Thyroid gland (tissue), 4 donors: ENCODE measurements around the gene ZDHHC9. TPM values are rescaled to one million over a fixed set of nuclear protein-coding genes. Genes with fewer than 3 reads are reported as not detected.

Experiments used
- DNase-seq, 2 donors: peaks; one replicate each; pipeline ENCODE4 v3.0.0-alpha.2; 2019
- H3K27ac ChIP-seq, 3 donors: fragments of 200-600 bp; sonication (generic); 1 replicate in 2 of 3; 2 replicates in 1 of 3; pipeline ENCODE4 v1.5.1; 2016 to 2019; ENCODE audit warnings: mild to moderate bottlenecking in 1 of 3, moderate library complexity in 1 of 3
- H3K27me3 ChIP-seq: fragments of 200-600 bp; sonication (generic); one replicate; pipeline ENCODE4 v1.5.1; 2019
- H3K36me3 ChIP-seq, 2 donors: fragments of 200-600 bp; sonication (generic); one replicate each; pipeline ENCODE4 v1.5.1; 2016 to 2019
- H3K4me1 ChIP-seq, 2 donors: fragments of 200-600 bp; sonication (generic); one replicate each; pipeline ENCODE4 v1.5.1; 2017 to 2019
- H3K4me3 ChIP-seq, 3 donors: fragments of 200-600 bp; sonication (generic); replicated peaks in 1 of 3; 1 replicate in 2 of 3; 2 replicates in 1 of 3; pipeline ENCODE4 v1.5.1; 2016; ENCODE audit warnings: mild to moderate bottlenecking in 1 of 3
- H3K9me3 ChIP-seq: fragments of 200-600 bp; sonication (generic); one replicate; pipeline ENCODE4 v1.5.1; 2017
- CTCF ChIP-seq, 6 experiments: fragments of 200-600 bp in 3 of 6; fragments of 450-650 bp in 3 of 6; sonication (generic) in 3 of 6; IDR thresholded peaks; one replicate each; pipeline ENCODE4 v1.5.1; 2016 to 2019; ENCODE audit warnings: antibody characterized with exemption in 6 of 6, mild to moderate bottlenecking in 2 of 6, inconsistent platforms in 1 of 6, moderate library complexity in 1 of 6
- POLR2A ChIP-seq, 2 donors: fragments of 450-650 bp; IDR thresholded peaks; one replicate each; pipeline ENCODE4 v1.6.1; 2017; ENCODE audit warnings: antibody characterized with exemption in 2 of 2, mild to moderate bottlenecking in 2 of 2, moderate library complexity in 1 of 2
- WGBS, 2 donors: methylation state at CpG; one replicate each; pipeline ENCODE4 v1.1.5; 2017; 5-methylcytosine and 5-hydroxymethylcytosine counted together
- intact Hi-C: fragments of 100-400 bp; cut with DNase I; formaldehyde crosslinking; loops from one replicate; pipeline ENCODE4 v1.15.1; 2023
- total RNA-seq, 4 donors: library from RNA; depleted of rRNA; stranded (reverse); fragments of >200 nt; gene quantifications; one replicate each; pipeline ENCODE4 v1.2.3, GENCODE V29; 2016

The ZDHHC9 gene
- total RNA-seq, 4 donors from 2014 or later, result 19.7 to 35.6 (median 25.3) TPM

- Histone ChIP-seq H3K27me3 (no peaks in the 10 kb centered on the region), H3K36me3 (no peaks in the 10 kb centered on the region), H3K4me1 (no peaks in the 10 kb centered on the region), H3K9me3 (no peaks in the 10 kb centered on the region), H3K4me3 (no peak overlapping the region), H3K27ac (no peak overlapping the region)
- DNase-seq, result no peak
- TF ChIP-seq POLR2A (IDR thresholded peaks at IDR 0.05), result no peak
- TF ChIP-seq CTCF (IDR thresholded peaks at IDR 0.05), result no peak
- intact Hi-C loops, result no loop called here
- WGBS, 2 donors, result 83 to 87% methylated on average over 10 of the region's 14 CpGs
Observed at GRCh38 chrX:129771266-129771995, 72.3 kb downstream of the ZDHHC9 start.

- no peaks in the 10 kb centered on the region for H3K9me3 ChIP-seq
- H3K27ac ChIP-seq, result no peak overlapping the region
- H3K4me1 ChIP-seq, result no peaks in the 10 kb centered on the region
- no peak for TF ChIP-seq CTCF (IDR thresholded peaks at IDR 0.05)
- TF ChIP-seq POLR2A (IDR thresholded peaks at IDR 0.05), result no peak
- 58 to 71% methylated on average over 7 to 9 of the region's 9 CpGs for WGBS, 2 donors
- no peak overlapping the region for H3K4me3 ChIP-seq
- no peak for DNase-seq
- no peaks in the 10 kb centered on the region for H3K27me3 ChIP-seq
- intact Hi-C loops, result no loop called here
- no peaks in the 10 kb centered on the region for H3K36me3 ChIP-seq
Observed at GRCh38 chrX:129769467-129770154, 74.1 kb downstream of the ZDHHC9 start.

GRCh38 chrX:129768586-129769466, 74.9 kb downstream of the ZDHHC9 start:
- Histone ChIP-seq H3K4me3 (no peak overlapping the region), H3K27me3 (no peaks in the 10 kb centered on the region), H3K4me1 (no peaks in the 10 kb centered on the region), H3K27ac (no peak overlapping the region), H3K9me3 (no peaks in the 10 kb centered on the region), H3K36me3 (no peaks in the 10 kb centered on the region)
- 85 to 100% methylated on average over 1 to 5 of the region's 8 CpGs for WGBS, 2 donors
- TF ChIP-seq POLR2A (IDR thresholded peaks at IDR 0.05) (no peak), CTCF (IDR thresholded peaks at IDR 0.05) (no peak)
- intact Hi-C loops, result no loop called here
- DNase-seq, result no peak

GRCh38 chrX:129768186-129768585, 75.5 kb downstream of the ZDHHC9 start:
- Histone ChIP-seq H3K9me3 (no peaks in the 10 kb centered on the region), H3K4me1 (no peaks in the 10 kb centered on the region), H3K27me3 (no peaks in the 10 kb centered on the region), H3K4me3 (no peak overlapping the region), H3K36me3 (no peaks in the 10 kb centered on the region), H3K27ac (no peak overlapping the region)
- TF ChIP-seq CTCF (IDR thresholded peaks at IDR 0.05) (no peak), POLR2A (IDR thresholded peaks at IDR 0.05) (no peak)
- intact Hi-C loops, result no loop called here
- WGBS, 2 donors, result 86 to 95% methylated on average over 4 to 7 of the region's 8 CpGs
- DNase-seq, result no peak
